ENCODE results near the gene HOXC5.

The HOXC5 gene

GRCh38 chr12:53984901-53985691 lies 47.8 kb upstream of the HOXC5 start, which contains the start of gene HOXC10:
HOXC10 (plus strand) TSS chr12:53985146; CDS start chr12:53985260, 114 bp downstream.
- peaks cover 13% of the 10 kb centered on the region; the same call in 1 of the 2 replicates for H3K4me1 ChIP-seq (ENCODE audit: low read length)
- H3K4me3 ChIP-seq (ENCODE audit: low read length): no peak within 1 kb of the TSS
- H4K20me1 ChIP-seq (ENCODE audit: insufficient read depth, low read length): no peaks in the 10 kb centered on the region; the same call in 1 of the 2 replicates
- no peak within 1 kb of the TSS for H2AFZ ChIP-seq (ENCODE audit: low read length)
- 0 out of 2 replicates have a peak, but pooled peaks cover 3% of the 10 kb centered on the region for H3F3A ChIP-seq (ENCODE audit: insufficient read depth, low read length)
- peaks cover 96% of the 10 kb centered on the region for H3K27me3 ChIP-seq (replicated peaks; ENCODE audit: insufficient read depth, low read length)
- H3K9me2 ChIP-seq (replicated peaks; ENCODE audit: insufficient read depth, low read length): no peaks in the 10 kb centered on the region
- H3K36me3 ChIP-seq (replicated peaks; ENCODE audit: insufficient read depth, low read length): no peaks in the 10 kb centered on the region
- TF ChIP-seq EZH2 (optimal IDR thresholded peaks at IDR 0.05; ENCODE audit: low read depth, low read length) (no peak), EZH2phosphoT487 (IDR thresholded peaks at IDR 0.05; ENCODE audit: low read length) (no peak), CTCF (IDR thresholded peaks at IDR 0.05; ENCODE audit: low read length) (peak; percentile 54)
- H3K79me2 ChIP-seq (ENCODE audit: low read length): no peaks in the 10 kb centered on the region
- peak within 1 kb of the TSS; percentile 38; the same call in 1 of the 2 replicates for H3K4me2 ChIP-seq (ENCODE audit: low read depth, low read length)
- H3K27ac ChIP-seq (ENCODE audit: low read length): no peak within 1 kb of the TSS
- H3K9ac ChIP-seq (ENCODE audit: low read length): no peak within 1 kb of the TSS
- peak; percentile 77 for DNase-seq
- H3K9me3 ChIP-seq (replicated peaks; ENCODE audit: insufficient read depth, low read length): no peaks in the 10 kb centered on the region

GRCh38 chr12:53985692-53985993 lies 47.2 kb upstream of the HOXC5 start:
- H3K9me2 ChIP-seq (replicated peaks; ENCODE audit: insufficient read depth, low read length): no peaks in the 10 kb centered on the region
- no peak for DNase-seq
- peaks cover 13% of the 10 kb centered on the region; the same call in 1 of the 2 replicates for H3K4me1 ChIP-seq (ENCODE audit: low read length)
- H3K9ac ChIP-seq (ENCODE audit: low read length): no peak overlapping the region
- H4K20me1 ChIP-seq (ENCODE audit: insufficient read depth, low read length): no peaks in the 10 kb centered on the region; the same call in 1 of the 2 replicates
- TF ChIP-seq EZH2phosphoT487 (IDR thresholded peaks at IDR 0.05; ENCODE audit: low read length) (no peak), EZH2 (optimal IDR thresholded peaks at IDR 0.05; ENCODE audit: low read depth, low read length) (no peak), CTCF (IDR thresholded peaks at IDR 0.05; ENCODE audit: low read length) (no peak)
- H3K27ac ChIP-seq (ENCODE audit: low read length): no peak overlapping the region
- H3K36me3 ChIP-seq (replicated peaks; ENCODE audit: insufficient read depth, low read length): no peaks in the 10 kb centered on the region
- no peak overlapping the region for H2AFZ ChIP-seq (ENCODE audit: low read length)
- no peaks in the 10 kb centered on the region for H3K79me2 ChIP-seq (ENCODE audit: low read length)
- no peaks in the 10 kb centered on the region for H3K9me3 ChIP-seq (replicated peaks; ENCODE audit: insufficient read depth, low read length)
- H3F3A ChIP-seq (ENCODE audit: insufficient read depth, low read length): 0 out of 2 replicates have a peak, but pooled peaks cover 3% of the 10 kb centered on the region
- peak overlapping the region; percentile 6; the same call in 1 of the 2 replicates for H3K4me2 ChIP-seq (ENCODE audit: low read depth, low read length)
- H3K27me3 ChIP-seq (replicated peaks; ENCODE audit: insufficient read depth, low read length): peaks cover 96% of the 10 kb centered on the region
- H3K4me3 ChIP-seq (ENCODE audit: low read length): no peak overlapping the region

GRCh38 chr12:53985994-53986685 lies 46.7 kb upstream of the HOXC5 start:
- no peak overlapping the region for H2AFZ ChIP-seq (ENCODE audit: low read length)
- no peak overlapping the region for H3K4me3 ChIP-seq (ENCODE audit: low read length)
- no peaks in the 10 kb centered on the region for H3K9me3 ChIP-seq (replicated peaks; ENCODE audit: insufficient read depth, low read length)
- no peaks in the 10 kb centered on the region for H3K79me2 ChIP-seq (ENCODE audit: low read length)
- H3F3A ChIP-seq (ENCODE audit: insufficient read depth, low read length): 0 out of 2 replicates have a peak, but pooled peaks cover 3% of the 10 kb centered on the region
- TF ChIP-seq CTCF (IDR thresholded peaks at IDR 0.05; ENCODE audit: low read length) (no peak), EZH2phosphoT487 (IDR thresholded peaks at IDR 0.05; ENCODE audit: low read length) (no peak)
- no peaks in the 10 kb centered on the region; the same call in 1 of the 2 replicates for H4K20me1 ChIP-seq (ENCODE audit: insufficient read depth, low read length)
- no peak for DNase-seq
- peaks cover 96% of the 10 kb centered on the region for H3K27me3 ChIP-seq (replicated peaks; ENCODE audit: insufficient read depth, low read length)
- H3K9me2 ChIP-seq (replicated peaks; ENCODE audit: insufficient read depth, low read length): no peaks in the 10 kb centered on the region
- H3K36me3 ChIP-seq (replicated peaks; ENCODE audit: insufficient read depth, low read length): no peaks in the 10 kb centered on the region
- H3K27ac ChIP-seq (ENCODE audit: low read length): no peak overlapping the region
- peak overlapping the region; percentile 6; the same call in 1 of the 2 replicates for H3K4me2 ChIP-seq (ENCODE audit: low read depth, low read length)
- H3K9ac ChIP-seq (ENCODE audit: low read length): no peak overlapping the region
- H3K4me1 ChIP-seq (ENCODE audit: low read length): peaks cover 13% of the 10 kb centered on the region; the same call in 1 of the 2 replicates
